RWPE2 (cell line): Measurements from ENCODE around the gene TFEC.
A peak's percentile ranks its signal among the peaks of the same experiment; 100 is the strongest.

ENCODE experiments used
- ATAC-seq: fragments of 200-7000 bp; cut with Tn5 transposase; 3 replicates; pipeline ENCODE4 v1.9.1; 2021; ENCODE audit warnings: low read depth
- DNase-seq: peaks from one replicate; pipeline ENCODE4 v3.0.0-alpha.2; 2020; ENCODE audit warnings: low spot score
- H3K27ac ChIP-seq: fragments of 450-650 bp; 2 replicates; pipeline ENCODE4 v1.5.1; 2017; ENCODE audit warnings: mild to moderate bottlenecking; ENCODE audit not compliant: poor library complexity, severe bottlenecking
- H3K27me3 ChIP-seq: fragments of 250-450 bp; sonication (Bioruptor Pico); 2 replicates; pipeline ENCODE4 v1.5.1; 2021; ENCODE audit warnings: mild to moderate bottlenecking, moderate library complexity; ENCODE audit not compliant: insufficient read depth, poor library complexity, severe bottlenecking
- H3K36me3 ChIP-seq: fragments of 250-450 bp; sonication (Bioruptor Pico); 2 replicates; pipeline ENCODE4 v1.5.1; 2020; ENCODE audit warnings: low read depth, mild to moderate bottlenecking, moderate library complexity
- H3K4me1 ChIP-seq: fragments of 250-450 bp; sonication (Bioruptor Pico); 2 replicates; pipeline ENCODE4 v1.5.1; 2021; ENCODE audit warnings: mild to moderate bottlenecking, moderate library complexity; ENCODE audit not compliant: insufficient read depth, poor library complexity, severe bottlenecking
- H3K4me3 ChIP-seq: fragments of 250-450 bp; sonication (Bioruptor Pico); 2 replicates; pipeline ENCODE4 v1.5.1; 2021; ENCODE audit warnings: mild to moderate bottlenecking, moderate library complexity; ENCODE audit not compliant: severe bottlenecking
- H3K9me3 ChIP-seq: fragments of 250-450 bp; sonication (Bioruptor Pico); 2 replicates; pipeline ENCODE4 v1.5.1; 2021; ENCODE audit warnings: mild to moderate bottlenecking, moderate library complexity; ENCODE audit not compliant: severe bottlenecking
- TF ChIP-seq, protein P1 (sequence below): fragments of 450-650 bp; IDR thresholded peaks from one replicate; pipeline ENCODE4 v1.5.1; 2017; ENCODE audit warnings: mild to moderate bottlenecking, moderate library complexity; ENCODE audit not compliant: poor library complexity, severe bottlenecking

The TFEC gene

DNA sequence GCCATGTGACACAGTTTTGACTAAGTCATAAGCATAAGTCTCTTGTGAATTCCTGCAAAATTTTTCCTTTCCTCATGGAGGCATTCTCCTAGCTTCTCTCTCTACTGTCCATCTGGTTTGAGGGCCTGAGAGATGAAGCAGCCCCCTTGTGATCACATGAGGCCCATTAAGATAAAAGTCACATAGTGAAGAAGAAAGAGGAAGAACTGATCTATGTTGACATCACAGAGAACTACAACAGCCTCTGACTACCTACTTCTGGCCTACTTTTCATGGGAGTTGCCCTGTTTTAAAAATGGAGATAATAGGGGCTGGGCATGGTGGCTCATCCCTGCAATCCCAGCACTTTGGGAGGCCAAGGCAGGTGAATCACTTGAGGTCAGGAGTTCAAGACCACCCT lies 50.4 kb downstream of the TFEC start:
- ATAC-seq (no peak), DNase-seq (no peak)
- H3K9me3 ChIP-seq: no peaks in the 10 kb centered on the region
- no peak overlapping the region for H3K4me3 ChIP-seq
- TF ChIP-seq, protein P1, sequence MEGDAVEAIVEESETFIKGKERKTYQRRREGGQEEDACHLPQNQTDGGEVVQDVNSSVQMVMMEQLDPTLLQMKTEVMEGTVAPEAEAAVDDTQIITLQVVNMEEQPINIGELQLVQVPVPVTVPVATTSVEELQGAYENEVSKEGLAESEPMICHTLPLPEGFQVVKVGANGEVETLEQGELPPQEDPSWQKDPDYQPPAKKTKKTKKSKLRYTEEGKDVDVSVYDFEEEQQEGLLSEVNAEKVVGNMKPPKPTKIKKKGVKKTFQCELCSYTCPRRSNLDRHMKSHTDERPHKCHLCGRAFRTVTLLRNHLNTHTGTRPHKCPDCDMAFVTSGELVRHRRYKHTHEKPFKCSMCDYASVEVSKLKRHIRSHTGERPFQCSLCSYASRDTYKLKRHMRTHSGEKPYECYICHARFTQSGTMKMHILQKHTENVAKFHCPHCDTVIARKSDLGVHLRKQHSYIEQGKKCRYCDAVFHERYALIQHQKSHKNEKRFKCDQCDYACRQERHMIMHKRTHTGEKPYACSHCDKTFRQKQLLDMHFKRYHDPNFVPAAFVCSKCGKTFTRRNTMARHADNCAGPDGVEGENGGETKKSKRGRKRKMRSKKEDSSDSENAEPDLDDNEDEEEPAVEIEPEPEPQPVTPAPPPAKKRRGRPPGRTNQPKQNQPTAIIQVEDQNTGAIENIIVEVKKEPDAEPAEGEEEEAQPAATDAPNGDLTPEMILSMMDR: no peak
- H3K4me1 ChIP-seq: no peaks in the 10 kb centered on the region
- H3K27ac ChIP-seq: no peak overlapping the region
- H3K36me3 ChIP-seq: no peaks in the 10 kb centered on the region
- no peaks in the 10 kb centered on the region for H3K27me3 ChIP-seq

DNA sequence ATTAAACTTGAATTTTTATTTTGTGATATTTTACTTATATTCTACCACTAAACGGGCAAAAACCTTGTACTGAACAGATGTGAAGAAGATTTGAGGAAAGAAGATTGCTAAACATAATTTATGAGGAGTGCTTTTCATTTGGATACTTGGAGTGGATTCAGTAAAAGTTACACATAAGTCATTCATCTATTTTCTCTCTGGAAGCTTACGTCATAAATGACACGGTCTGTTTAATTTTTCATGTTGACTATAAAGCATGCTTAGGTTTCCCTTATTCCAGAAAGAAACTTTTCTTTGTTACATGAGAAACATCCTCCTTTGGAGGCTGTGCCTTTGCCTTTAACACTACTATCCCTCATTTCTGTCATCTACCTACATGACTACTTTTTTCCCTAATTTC lies 53.9 kb downstream of the TFEC start:
- Histone ChIP-seq H3K36me3 (no peaks in the 10 kb centered on the region), H3K27me3 (no peaks in the 10 kb centered on the region), H3K27ac (no peak overlapping the region), H3K9me3 (no peaks in the 10 kb centered on the region), H3K4me3 (no peak overlapping the region), H3K4me1 (peaks cover 5% of the 10 kb centered on the region)
- no peak for ATAC-seq
- no peak for DNase-seq
- TF ChIP-seq, protein P1: no peak

DNA sequence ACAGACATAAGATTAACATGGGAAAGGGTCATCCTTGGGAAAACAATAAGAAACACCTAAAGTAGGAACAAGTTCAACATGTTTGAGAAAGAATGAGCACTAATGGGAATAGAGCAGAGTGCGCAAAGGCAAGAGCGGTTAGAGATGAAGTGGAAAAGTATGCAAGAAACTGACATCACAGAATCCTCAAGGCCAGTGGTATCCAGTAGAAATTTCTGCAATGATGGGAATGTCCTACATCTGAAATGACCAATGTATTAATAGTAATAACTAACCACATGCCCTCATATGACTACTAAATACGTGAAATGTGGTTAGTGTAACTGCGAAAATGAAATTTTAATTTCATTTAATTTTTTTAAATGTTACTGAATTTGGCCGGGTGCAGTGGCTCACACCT lies 54.8 kb downstream of the TFEC start:
- Histone ChIP-seq H3K9me3 (no peaks in the 10 kb centered on the region), H3K36me3 (no peaks in the 10 kb centered on the region), H3K4me3 (no peak overlapping the region), H3K4me1 (peaks cover 5% of the 10 kb centered on the region), H3K27ac (no peak overlapping the region), H3K27me3 (no peaks in the 10 kb centered on the region)
- DNase-seq: no peak
- no peak for ATAC-seq
- TF ChIP-seq, protein P1: no peak

DNA sequence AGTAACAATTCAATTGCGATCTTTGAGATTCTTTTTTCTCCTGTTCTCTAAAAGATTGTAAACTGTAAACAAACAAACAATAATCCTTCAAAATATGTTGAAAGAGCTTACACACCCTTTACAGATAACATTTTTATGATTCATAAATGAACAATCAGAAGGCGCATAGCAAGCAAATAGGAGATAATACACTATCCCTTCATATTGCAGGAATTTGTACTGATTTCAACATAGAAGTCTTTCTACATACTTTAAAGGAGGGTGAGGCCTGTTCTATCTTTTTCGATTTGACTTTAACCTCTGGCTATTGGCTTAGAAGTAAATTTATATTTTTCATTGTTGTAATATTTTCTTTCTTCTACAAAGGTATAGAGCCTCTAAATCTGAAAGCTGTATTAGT lies 57.2 kb downstream of the TFEC start:
- TF ChIP-seq, protein P1: no peak
- peak; percentile 57 for ATAC-seq
- Histone ChIP-seq H3K9me3 (no peaks in the 10 kb centered on the region), H3K36me3 (no peaks in the 10 kb centered on the region), H3K27me3 (no peaks in the 10 kb centered on the region), H3K4me1 (peaks cover 5% of the 10 kb centered on the region), H3K4me3 (no peak overlapping the region), H3K27ac (no peak overlapping the region)
- no peak for DNase-seq

DNA sequence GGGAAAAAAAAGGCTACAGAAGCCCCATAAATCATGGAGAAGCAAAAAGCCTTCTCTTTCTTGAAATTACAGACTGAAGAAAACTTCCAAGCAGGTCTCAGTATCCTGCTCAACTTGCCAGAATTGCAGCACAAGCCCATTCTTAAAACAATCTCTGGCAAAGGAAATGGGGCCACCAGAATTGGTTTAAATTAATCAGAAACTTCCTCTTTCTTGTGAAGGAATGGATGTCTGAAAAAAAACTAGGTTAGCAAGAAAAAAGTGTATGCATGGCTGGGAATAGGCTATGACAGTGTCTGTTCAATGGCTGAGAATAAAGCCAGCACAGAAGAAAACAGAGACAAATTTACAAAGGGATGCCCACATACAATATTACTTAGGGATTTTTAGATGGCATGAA lies 59.1 kb downstream of the TFEC start:
- no peak overlapping the region for H3K27ac ChIP-seq
- DNase-seq: no peak
- no peaks in the 10 kb centered on the region for H3K36me3 ChIP-seq
- H3K9me3 ChIP-seq: no peaks in the 10 kb centered on the region
- H3K4me3 ChIP-seq: no peak overlapping the region
- TF ChIP-seq, protein P1: no peak
- ATAC-seq: no peak
- no peaks in the 10 kb centered on the region for H3K27me3 ChIP-seq
- H3K4me1 ChIP-seq: peaks cover 5% of the 10 kb centered on the region
